ENCODE measurements around the gene RBM26. TPM values are rescaled to one million over a fixed set of nuclear protein-coding genes. Genes with fewer than 3 reads are reported as not detected.

RBM26 gene
- total RNA-seq, 5 donors from 2014 or later (not counting 1 experiment from before 2014, with no cell fraction given) = 76.7 to 97.8 (median 77.9) TPM

DNA sequence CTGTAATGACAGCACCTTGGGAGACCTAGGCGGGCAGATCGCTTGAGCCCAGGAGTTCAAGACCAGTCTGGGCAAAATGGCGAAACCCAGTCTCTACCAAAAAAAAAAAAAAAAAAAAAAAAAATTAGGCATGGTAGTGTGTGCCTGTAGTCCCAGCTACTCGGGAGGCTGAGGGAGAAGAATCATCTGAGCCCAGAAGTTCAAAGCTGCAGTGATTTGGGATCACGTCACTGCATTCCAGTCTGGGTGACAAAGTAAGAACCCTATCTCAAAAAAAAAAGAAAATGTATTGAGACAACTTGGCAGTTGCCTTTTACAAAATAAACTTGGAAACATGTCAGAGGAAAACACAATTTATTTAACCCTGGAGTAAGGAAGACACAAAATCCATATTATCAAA is 26.8 kb downstream of the RBM26 start:
- H3K4me1 ChIP-seq (ENCODE audit: control insufficient read depth in 1 of 2, extremely low read depth in 1 of 2, insufficient read depth in 2 of 2, low read length in 2 of 2) = peaks cover 2 to 14% of the 10 kb centered on the region in 2 experiments
- H3K36me3 ChIP-seq (ENCODE audit: control insufficient read depth in 2 of 2, extremely low read depth in 1 of 2, insufficient read depth in 1 of 2, low read length in 1 of 2) = peaks cover 0 to 35% of the 10 kb centered on the region in 2 donors
- Mint-ChIP-seq H3K27me3 (no peaks in the 10 kb centered on the region), H3K9me3 (no peaks in the 10 kb centered on the region), H3K4me1 (peaks cover 46 to 55% (median 51%) of the 10 kb centered on the region in 3 donors), H3K36me3 (peaks cover 32% of the 10 kb centered on the region), H3K27ac (peak overlapping the region in 1 of 2 donors; percentile 28), H3K4me3 (no peak overlapping the region)
- ChIA-PET CTCF (interaction anchor here (0.6 to 4.2 kb wide), 5 partner anchors 12 to 855 kb away, joined by 3 to 24 read pairs (median 4); no protein-coding TSS in a partner anchor), POLR2A (no interaction called here)
- WGBS (ENCODE audit: insufficient coverage) = no CpG with 5 or more reads among the region's 5 CpGs
- H3K27me3 ChIP-seq (replicated peaks in 1 of 2; ENCODE audit: control insufficient read depth in 2 of 2, extremely low read depth in 1 of 2, insufficient read depth in 2 of 2, low read length in 1 of 2) = no peaks in the 10 kb centered on the region
- H3K27ac ChIP-seq (ENCODE audit: low read length) = no peak overlapping the region
- no peak for DNase-seq
- H3K4me3 ChIP-seq (ENCODE audit: control insufficient read depth in 1 of 2, extremely low read depth in 1 of 2, low read length in 1 of 2) = no peak overlapping the region
- H3K9me3 ChIP-seq = no peaks in the 10 kb centered on the region
- ATAC-seq (replicated peaks in 1 of 4) = no peak

- CTCF ChIA-PET = no interaction called here
- Histone ChIP-seq H3K36me3 (ENCODE audit: control insufficient read depth in 2 of 2, extremely low read depth in 1 of 2, insufficient read depth in 1 of 2, low read length in 1 of 2) (peaks cover 0 to 41% of the 10 kb centered on the region in 2 donors), H3K4me3 (ENCODE audit: control insufficient read depth in 1 of 2, extremely low read depth in 1 of 2, low read length in 1 of 2) (no peak overlapping the region), H3K27ac (ENCODE audit: low read length) (no peak overlapping the region), H3K27me3 (replicated peaks in 1 of 2; ENCODE audit: control insufficient read depth in 2 of 2, extremely low read depth in 1 of 2, insufficient read depth in 2 of 2, low read length in 1 of 2) (no peaks in the 10 kb centered on the region), H3K4me1 (ENCODE audit: control insufficient read depth in 1 of 2, extremely low read depth in 1 of 2, insufficient read depth in 2 of 2, low read length in 2 of 2) (no peaks in the 10 kb centered on the region), H3K9me3 (no peaks in the 10 kb centered on the region)
- no peak for ATAC-seq (replicated peaks in 1 of 4)
- no peaks in the 10 kb centered on the region for H3K9me3 Mint-ChIP-seq
- peaks cover 24 to 37% (median 30%) of the 10 kb centered on the region in 3 donors for H3K4me1 Mint-ChIP-seq
- H3K36me3 Mint-ChIP-seq = peaks cover 30% of the 10 kb centered on the region
- DNase-seq = no peak
- no peak overlapping the region for H3K4me3 Mint-ChIP-seq
- POLR2A ChIA-PET = no interaction called here
- H3K27me3 Mint-ChIP-seq = no peaks in the 10 kb centered on the region
- no CpG with 5 or more reads among the region's 3 CpGs for WGBS (ENCODE audit: insufficient coverage)
- H3K27ac Mint-ChIP-seq = no peak overlapping the region
These were observed 29.2 kb downstream of the RBM26 start for GRCh38 chr13:79376843-79377242.

GRCh38 chr13:79374578-79374977 is 31.5 kb downstream of the RBM26 start:
- CTCF ChIA-PET = interaction anchor here (0.6 kb wide), 2 partner anchors 50 to 1237 kb away, joined by 3 to 4 read pairs; no protein-coding TSS in a partner anchor
- Mint-ChIP-seq H3K9me3 (no peaks in the 10 kb centered on the region), H3K4me3 (no peak overlapping the region), H3K27ac (no peak overlapping the region), H3K4me1 (peaks cover 5 to 16% (median 11%) of the 10 kb centered on the region in 3 donors), H3K27me3 (no peaks in the 10 kb centered on the region), H3K36me3 (peaks cover 46% of the 10 kb centered on the region)
- H3K9me3 ChIP-seq = no peaks in the 10 kb centered on the region
- DNase-seq (no peak), ATAC-seq (replicated peaks in 1 of 4) (no peak)
- H3K27me3 ChIP-seq (replicated peaks in 1 of 2; ENCODE audit: control insufficient read depth in 2 of 2, extremely low read depth in 1 of 2, insufficient read depth in 2 of 2, low read length in 1 of 2) = no peaks in the 10 kb centered on the region
- H3K36me3 ChIP-seq (ENCODE audit: control insufficient read depth in 2 of 2, extremely low read depth in 1 of 2, insufficient read depth in 1 of 2, low read length in 1 of 2) = peaks cover 7 to 60% of the 10 kb centered on the region in 2 donors
- no peaks in the 10 kb centered on the region for H3K4me1 ChIP-seq (ENCODE audit: control insufficient read depth in 1 of 2, extremely low read depth in 1 of 2, insufficient read depth in 2 of 2, low read length in 2 of 2)
- POLR2A ChIA-PET = no interaction called here
- 93% methylated on average over 4 of the region's 6 CpGs for WGBS (ENCODE audit: insufficient coverage)
- H3K27ac ChIP-seq (ENCODE audit: low read length) = no peak overlapping the region
- no peak overlapping the region for H3K4me3 ChIP-seq (ENCODE audit: control insufficient read depth in 1 of 2, extremely low read depth in 1 of 2, low read length in 1 of 2)

GRCh38 chr13:79373916-79374315 is 32.1 kb downstream of the RBM26 start:
- H3K27me3 Mint-ChIP-seq = no peaks in the 10 kb centered on the region
- H3K4me1 Mint-ChIP-seq = peaks cover 0 to 11% (median 8%) of the 10 kb centered on the region in 3 donors
- H3K27ac Mint-ChIP-seq = no peak overlapping the region
- DNase-seq (no peak), ATAC-seq (replicated peaks in 1 of 4) (no peak)
- H3K36me3 Mint-ChIP-seq = peaks cover 47% of the 10 kb centered on the region
- Histone ChIP-seq H3K27ac (ENCODE audit: low read length) (no peak overlapping the region), H3K27me3 (replicated peaks in 1 of 2; ENCODE audit: control insufficient read depth in 2 of 2, extremely low read depth in 1 of 2, insufficient read depth in 2 of 2, low read length in 1 of 2) (no peaks in the 10 kb centered on the region), H3K36me3 (ENCODE audit: control insufficient read depth in 2 of 2, extremely low read depth in 1 of 2, insufficient read depth in 1 of 2, low read length in 1 of 2) (peaks cover 7 to 60% of the 10 kb centered on the region in 2 donors), H3K4me3 (ENCODE audit: control insufficient read depth in 1 of 2, extremely low read depth in 1 of 2, low read length in 1 of 2) (no peak overlapping the region), H3K4me1 (ENCODE audit: control insufficient read depth in 1 of 2, extremely low read depth in 1 of 2, insufficient read depth in 2 of 2, low read length in 2 of 2) (no peaks in the 10 kb centered on the region), H3K9me3 (no peaks in the 10 kb centered on the region)
- ChIA-PET POLR2A (interaction anchor here in 1 of 2 donors (0.6 kb wide), 1 partner anchor 11 kb away, joined by 4 read pairs; no protein-coding TSS in a partner anchor), CTCF (interaction anchor here in 1 of 2 donors (0.6 kb wide), 1 partner anchor 51 kb away, joined by 3 read pairs; no protein-coding TSS in a partner anchor)
- no peak overlapping the region for H3K4me3 Mint-ChIP-seq
- no peaks in the 10 kb centered on the region for H3K9me3 Mint-ChIP-seq
- 90% methylated on average over 2 of the region's 4 CpGs for WGBS (ENCODE audit: insufficient coverage)

DNA sequence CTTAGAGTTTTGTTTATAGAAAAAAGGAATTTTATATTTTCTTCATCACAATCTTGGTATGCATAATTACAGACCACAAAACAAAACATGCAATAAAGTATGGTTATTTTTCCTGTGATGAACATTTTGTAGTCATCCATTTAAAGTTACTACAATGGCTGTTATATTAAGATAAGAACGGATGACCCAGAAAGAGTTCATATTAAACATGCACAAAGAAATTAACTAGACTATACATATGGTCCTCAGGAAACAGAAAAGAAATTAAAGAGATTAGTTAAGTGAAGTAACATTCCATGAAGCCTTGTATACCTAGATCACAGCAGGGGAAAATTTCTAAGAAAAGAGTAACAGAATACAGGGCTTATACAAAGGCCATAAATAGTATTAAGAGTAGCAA is 36.8 kb downstream of the RBM26 start:
- Histone ChIP-seq H3K4me3 (ENCODE audit: control insufficient read depth in 1 of 2, extremely low read depth in 1 of 2, low read length in 1 of 2) (no peak overlapping the region), H3K4me1 (ENCODE audit: control insufficient read depth in 1 of 2, extremely low read depth in 1 of 2, insufficient read depth in 2 of 2, low read length in 2 of 2) (no peaks in the 10 kb centered on the region), H3K9me3 (no peaks in the 10 kb centered on the region), H3K36me3 (ENCODE audit: control insufficient read depth in 2 of 2, extremely low read depth in 1 of 2, insufficient read depth in 1 of 2, low read length in 1 of 2) (peaks cover 11 to 59% of the 10 kb centered on the region in 2 donors), H3K27ac (ENCODE audit: low read length) (no peak overlapping the region), H3K27me3 (replicated peaks in 1 of 2; ENCODE audit: control insufficient read depth in 2 of 2, extremely low read depth in 1 of 2, insufficient read depth in 2 of 2, low read length in 1 of 2) (no peaks in the 10 kb centered on the region)
- WGBS (ENCODE audit: insufficient coverage) = no CpG with 5 or more reads among the region's 1 CpG
- DNase-seq = no peak
- Mint-ChIP-seq H3K27me3 (no peaks in the 10 kb centered on the region), H3K27ac (no peak overlapping the region), H3K36me3 (peaks cover 49% of the 10 kb centered on the region), H3K9me3 (no peaks in the 10 kb centered on the region), H3K4me3 (no peak overlapping the region), H3K4me1 (peaks cover 0 to 4% (median 0%) of the 10 kb centered on the region in 3 donors)
- ChIA-PET POLR2A (no interaction called here), CTCF (no interaction called here)
- no peak for ATAC-seq (replicated peaks in 1 of 4)

DNA sequence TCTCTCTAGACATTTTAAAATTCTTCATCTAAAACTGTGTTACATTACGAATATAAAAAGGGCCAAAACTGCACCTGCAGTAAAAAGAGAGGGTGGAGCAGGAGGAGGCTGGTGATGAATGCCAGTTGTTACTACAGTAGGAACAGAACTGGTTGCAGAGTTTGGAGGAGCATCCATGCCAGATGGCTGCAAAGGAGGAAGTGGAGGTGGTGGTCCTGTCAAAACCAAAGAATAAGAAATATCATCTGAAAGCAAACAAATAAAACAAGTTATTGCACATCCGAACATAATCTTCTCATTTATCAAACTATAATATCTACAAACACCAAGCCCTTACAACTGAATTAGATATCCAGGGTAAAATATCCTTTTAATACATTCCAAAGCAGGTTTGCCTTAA is 40.1 kb downstream of the RBM26 start:
- DNase-seq (no peak), ATAC-seq (replicated peaks in 1 of 4) (no peak)
- no peak overlapping the region for H3K4me3 Mint-ChIP-seq
- peaks cover 11 to 21% (median 13%) of the 10 kb centered on the region in 3 donors for H3K4me1 Mint-ChIP-seq
- H3K27me3 Mint-ChIP-seq = no peaks in the 10 kb centered on the region
- ChIA-PET POLR2A (no interaction called here), CTCF (no interaction called here)
- Histone ChIP-seq H3K27ac (ENCODE audit: low read length) (no peak overlapping the region), H3K36me3 (ENCODE audit: control insufficient read depth in 2 of 2, extremely low read depth in 1 of 2, insufficient read depth in 1 of 2, low read length in 1 of 2) (peaks cover 11 to 73% of the 10 kb centered on the region in 2 donors), H3K9me3 (no peaks in the 10 kb centered on the region), H3K4me3 (ENCODE audit: control insufficient read depth in 1 of 2, extremely low read depth in 1 of 2, low read length in 1 of 2) (no peak overlapping the region), H3K27me3 (replicated peaks in 1 of 2; ENCODE audit: control insufficient read depth in 2 of 2, extremely low read depth in 1 of 2, insufficient read depth in 2 of 2, low read length in 1 of 2) (no peaks in the 10 kb centered on the region), H3K4me1 (ENCODE audit: control insufficient read depth in 1 of 2, extremely low read depth in 1 of 2, insufficient read depth in 2 of 2, low read length in 2 of 2) (no peaks in the 10 kb centered on the region)
- H3K9me3 Mint-ChIP-seq = no peaks in the 10 kb centered on the region
- WGBS (ENCODE audit: insufficient coverage) = 80% methylated on average over 1 of the region's 2 CpGs
- no peak overlapping the region for H3K27ac Mint-ChIP-seq
- peaks cover 57% of the 10 kb centered on the region for H3K36me3 Mint-ChIP-seq
